Gastroesophageal sphincter (tissue), 3 donors: ENCODE data around the gene FAM118A.

Source experiments
- CTCF ChIP-seq, 4 experiments: fragments of 200-600 bp in 2 of 4; fragments of 450-650 bp in 2 of 4; sonication (generic) in 1 of 4; IDR thresholded peaks; one replicate each; pipeline ENCODE4 v1.5.1; 2017 to 2019; ENCODE audit warnings: antibody characterized with exemption in 4 of 4, mild to moderate bottlenecking in 2 of 4, moderate library complexity in 2 of 4
- EP300 ChIP-seq: sonication (generic); formaldehyde crosslinking; IDR thresholded peaks from one replicate; pipeline ENCODE4 v1.6.1; 2017; ENCODE audit warnings: antibody characterized with exemption, mild to moderate bottlenecking
- POLR2A ChIP-seq, 2 donors: fragments of 450-650 bp; IDR thresholded peaks; one replicate each; pipeline ENCODE4 v1.6.1; 2017; ENCODE audit warnings: antibody characterized with exemption in 2 of 2, mild to moderate bottlenecking in 2 of 2, moderate library complexity in 1 of 2
- POLR2AphosphoS5 ChIP-seq: sonication (generic); formaldehyde crosslinking; IDR thresholded peaks from one replicate; pipeline ENCODE4 v1.6.1; 2017; ENCODE audit warnings: antibody characterized with exemption

GRCh38 chr22:45366713-45367112, 57.0 kb downstream of the FAM118A start:
- TF ChIP-seq CTCF (IDR thresholded peaks at IDR 0.05): no peak
- no peak for TF ChIP-seq POLR2A (IDR thresholded peaks at IDR 0.05)
- no peak for TF ChIP-seq POLR2AphosphoS5
- TF ChIP-seq EP300: no peak
